GM10248 (cell line): Measurements from ENCODE around the gene FLT1.

Experiments used
- CTCF ChIA-PET: fragments of 300-600 bp; sonication (Branson Sonifier 250); formaldehyde crosslinking; extraction: SDS; loops from one replicate; lab custom pipeline; 2021; ENCODE audit warnings: antibody characterized with exemption; lab: Yijun Ruan, JAX
- POLR2A ChIA-PET: fragments of 350-650 bp; sonication (Branson Sonifier 250); formaldehyde crosslinking; extraction: SDS; loops from one replicate; lab custom pipeline; 2020; ENCODE audit warnings: antibody characterized with exemption; lab: Yijun Ruan, JAX
- DNase-seq: peaks from one replicate; pipeline ENCODE4 v3.0.0; 2012; ENCODE audit errors: extremely low spot score
- TF ChIP-seq, protein P1 (sequence below): IDR thresholded peaks from 2 replicates; pipeline ENCODE4 v1.5.1; 2012; ENCODE audit warnings: mild to moderate bottlenecking, low read depth; ENCODE audit errors: extremely low read depth, missing control alignments, control extremely low read depth

Gene FLT1

DNA sequence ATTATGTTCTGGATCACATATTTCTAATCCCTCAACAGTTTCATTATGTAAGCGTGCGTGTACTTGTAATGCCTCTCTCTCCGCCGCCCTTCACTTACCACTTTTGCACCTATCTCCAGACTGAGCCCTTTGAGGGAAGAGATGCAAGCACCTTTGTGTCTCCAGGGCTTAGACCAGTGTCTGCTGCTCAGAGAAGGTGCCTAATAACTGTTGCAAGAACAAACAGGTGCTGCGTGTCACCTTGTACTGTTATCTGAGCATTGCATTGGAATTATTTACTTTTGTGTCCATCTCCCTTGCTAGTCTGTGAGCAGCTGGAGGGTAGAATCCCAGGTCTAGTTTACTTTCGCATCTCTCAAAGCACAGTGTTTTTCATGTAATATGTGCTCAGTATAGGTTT is 156.2 kb downstream of the FLT1 start:
- CTCF ChIA-PET: interaction anchor here (6.7 kb wide), 1 partner anchor 14 kb away, joined by 34 read pairs; no protein-coding TSS in a partner anchor

DNA sequence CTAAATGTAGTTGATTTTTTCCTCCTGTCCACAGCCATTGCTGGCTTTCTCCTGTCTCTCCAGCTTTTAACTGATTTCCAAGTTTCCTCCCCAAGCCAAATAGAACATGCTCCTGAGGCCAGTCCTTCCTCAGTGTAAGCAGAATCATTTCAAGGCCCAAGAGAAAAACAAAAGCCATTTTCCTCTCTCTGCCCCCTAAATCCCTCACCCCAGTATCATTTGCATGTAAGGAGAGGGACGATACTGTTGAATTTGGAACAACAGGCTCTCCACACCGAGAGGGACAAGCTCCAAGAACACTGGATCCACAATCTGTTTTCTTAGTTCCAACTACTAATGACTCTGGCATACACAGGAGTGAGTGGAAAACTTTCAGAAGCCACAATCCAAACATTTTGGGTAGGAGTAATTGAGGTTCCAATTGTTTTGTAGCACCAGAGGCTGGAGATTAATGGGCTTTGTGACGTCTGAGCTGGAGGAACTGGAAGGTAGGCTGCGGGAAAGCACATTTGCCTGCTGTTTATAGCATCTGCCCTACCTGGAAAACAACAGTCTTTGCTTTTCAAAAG is 156.8 kb downstream of the FLT1 start:
- POLR2A ChIA-PET: no interaction called here
- TF ChIP-seq, protein P1, sequence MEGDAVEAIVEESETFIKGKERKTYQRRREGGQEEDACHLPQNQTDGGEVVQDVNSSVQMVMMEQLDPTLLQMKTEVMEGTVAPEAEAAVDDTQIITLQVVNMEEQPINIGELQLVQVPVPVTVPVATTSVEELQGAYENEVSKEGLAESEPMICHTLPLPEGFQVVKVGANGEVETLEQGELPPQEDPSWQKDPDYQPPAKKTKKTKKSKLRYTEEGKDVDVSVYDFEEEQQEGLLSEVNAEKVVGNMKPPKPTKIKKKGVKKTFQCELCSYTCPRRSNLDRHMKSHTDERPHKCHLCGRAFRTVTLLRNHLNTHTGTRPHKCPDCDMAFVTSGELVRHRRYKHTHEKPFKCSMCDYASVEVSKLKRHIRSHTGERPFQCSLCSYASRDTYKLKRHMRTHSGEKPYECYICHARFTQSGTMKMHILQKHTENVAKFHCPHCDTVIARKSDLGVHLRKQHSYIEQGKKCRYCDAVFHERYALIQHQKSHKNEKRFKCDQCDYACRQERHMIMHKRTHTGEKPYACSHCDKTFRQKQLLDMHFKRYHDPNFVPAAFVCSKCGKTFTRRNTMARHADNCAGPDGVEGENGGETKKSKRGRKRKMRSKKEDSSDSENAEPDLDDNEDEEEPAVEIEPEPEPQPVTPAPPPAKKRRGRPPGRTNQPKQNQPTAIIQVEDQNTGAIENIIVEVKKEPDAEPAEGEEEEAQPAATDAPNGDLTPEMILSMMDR: no peak
- DNase-seq: no peak
- CTCF ChIA-PET: interaction anchor here (6.7 kb wide), 1 partner anchor 13 kb away, joined by 34 read pairs; no protein-coding TSS in a partner anchor

More for the DNA sequence above, 156.2 kb downstream of the FLT1 start:
- TF ChIP-seq, protein P1: no peak
- DNase-seq: no peak
- POLR2A ChIA-PET: no interaction called here

DNA sequence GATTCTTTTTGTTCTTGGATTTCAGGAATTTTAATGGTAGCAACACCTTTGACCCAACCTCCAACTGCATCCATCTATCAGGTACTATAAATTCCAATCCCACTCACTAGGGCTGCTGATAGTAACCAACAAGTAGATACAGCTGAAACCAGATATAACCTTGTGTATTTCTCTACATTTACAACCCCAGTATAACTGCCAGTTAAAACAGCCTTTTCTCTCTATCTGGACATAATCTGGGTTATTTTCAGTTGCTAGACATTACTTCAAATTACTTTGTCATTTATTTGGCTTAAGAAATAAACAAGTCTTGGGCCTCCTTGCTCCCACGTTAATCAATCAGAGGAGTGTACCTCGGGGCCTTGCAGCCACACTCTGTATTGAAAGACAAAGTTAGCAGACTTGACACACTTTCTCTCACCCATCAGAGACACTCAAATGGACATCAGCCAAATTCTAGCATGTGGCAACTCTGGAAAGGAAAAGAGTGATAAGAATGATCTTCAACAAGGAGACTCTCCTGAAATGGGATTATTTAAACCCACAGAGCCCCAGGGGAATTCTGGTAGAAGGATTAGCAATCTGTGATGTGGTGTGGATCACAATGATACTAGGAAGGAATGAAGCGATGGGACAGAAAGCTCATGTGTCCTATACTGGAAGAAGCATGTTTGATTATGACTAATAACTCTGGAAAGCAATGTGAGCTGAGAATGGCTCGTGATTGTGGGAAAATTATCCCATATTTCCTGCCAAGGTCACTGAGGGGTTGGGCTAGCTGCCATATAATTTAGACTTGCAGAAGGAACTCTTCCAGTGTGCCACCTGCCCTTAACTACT is 157.5 kb downstream of the FLT1 start:
- POLR2A ChIA-PET: no interaction called here
- CTCF ChIA-PET: interaction anchor here (6.7 kb wide), 1 partner anchor 13 kb away, joined by 34 read pairs; no protein-coding TSS in a partner anchor
- no peak for DNase-seq
- TF ChIP-seq, protein P1: no peak

DNA sequence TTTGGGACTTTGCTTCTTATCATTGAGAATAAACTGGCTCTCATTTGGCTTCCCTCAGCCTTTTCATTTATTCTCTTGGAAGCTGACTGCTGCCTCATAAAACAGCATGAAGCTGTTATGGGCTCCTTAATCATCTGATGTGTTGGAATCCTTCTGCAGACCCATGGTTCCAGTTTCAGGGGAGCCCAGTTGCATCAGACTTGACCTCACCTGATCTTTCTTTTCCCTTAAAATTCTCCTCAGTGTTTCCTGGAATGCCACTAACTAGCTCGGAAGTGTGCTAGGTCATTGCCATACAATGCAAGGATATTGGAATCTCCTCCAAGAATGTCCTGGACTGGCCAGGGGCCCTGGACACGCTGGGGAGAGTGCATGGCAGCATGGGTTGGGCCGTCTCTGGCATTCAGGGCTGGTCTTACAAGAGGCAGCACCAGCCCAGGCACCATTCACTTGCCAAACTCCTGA is 158.7 kb downstream of the FLT1 start:
- CTCF ChIA-PET: interaction anchor here (6.7 kb wide), 1 partner anchor 12 kb away, joined by 34 read pairs; no protein-coding TSS in a partner anchor
- no peak for DNase-seq
- POLR2A ChIA-PET: no interaction called here
- TF ChIP-seq, protein P1: no peak

DNA sequence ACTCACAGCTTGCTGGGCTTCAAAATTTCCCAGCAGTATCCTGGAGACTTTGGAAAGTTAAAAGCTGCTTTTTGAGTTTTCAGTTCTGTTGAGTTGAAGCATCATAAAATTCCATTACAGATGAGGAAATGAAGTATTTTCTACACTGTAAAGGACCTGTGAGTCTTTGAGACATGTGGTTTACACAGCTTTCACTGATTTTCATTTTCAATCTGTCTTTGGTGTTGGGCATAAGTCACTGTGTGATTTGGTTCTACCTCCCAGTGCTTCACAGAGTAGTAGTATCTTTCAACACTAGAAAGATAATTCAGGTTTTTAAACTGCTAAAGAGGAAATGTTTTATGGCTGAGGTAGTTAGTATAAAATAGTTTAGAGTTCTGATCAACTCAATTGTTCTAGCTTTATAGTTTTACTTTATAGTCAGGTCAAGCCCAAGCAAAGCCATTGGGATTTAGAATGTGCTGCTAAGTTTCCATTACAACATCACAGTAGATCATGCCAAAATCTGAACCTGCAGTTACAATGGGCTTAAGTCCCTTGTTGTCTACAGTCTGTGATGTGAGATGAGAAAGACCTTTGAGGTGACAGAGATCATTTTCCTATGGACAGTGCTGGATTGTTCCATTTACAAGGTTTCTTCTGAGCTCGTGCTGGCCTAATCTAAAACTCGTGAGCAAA is 161.6 kb downstream of the FLT1 start:
- ChIA-PET CTCF (interaction anchor here (1.0 to 6.7 kb wide), 5 partner anchors 8 to 465 kb away, joined by 3 to 34 read pairs (median 3); no protein-coding TSS in a partner anchor), POLR2A (no interaction called here)
- TF ChIP-seq, protein P1: no peak

More for the DNA sequence above, 161.6 kb downstream of the FLT1 start:
- DNase-seq: no peak
